Hepatocyte (in vitro differentiated cells): Measurements from ENCODE around the gene RAB11FIP2.

Experiments
- EZH2 ChIP-seq: fragments of 200-600 bp; sonication (generic); IDR thresholded peaks from 2 replicates; pipeline ENCODE4 v1.6.1; 2016; ENCODE audit warnings: antibody characterized with exemption, mild to moderate bottlenecking, borderline replicate concordance
- EZH2phosphoT487 ChIP-seq: fragments of 200-600 bp; sonication (generic); IDR thresholded peaks from one replicate; pipeline ENCODE4 v1.6.1; 2018; ENCODE audit warnings: antibody characterized with exemption, mild to moderate bottlenecking, low read depth, moderate library complexity; ENCODE audit not compliant: unreplicated experiment, severe bottlenecking
- TF ChIP-seq, protein P1 (sequence below): fragments of 200-600 bp; sonication (generic); IDR thresholded peaks from 2 replicates; pipeline ENCODE4 v1.5.1; 2016; ENCODE audit warnings: antibody characterized with exemption, mild to moderate bottlenecking; ENCODE audit not compliant: poor library complexity

- TF ChIP-seq EZH2 (no peak), EZH2phosphoT487 (no peak)
- TF ChIP-seq, protein P1, sequence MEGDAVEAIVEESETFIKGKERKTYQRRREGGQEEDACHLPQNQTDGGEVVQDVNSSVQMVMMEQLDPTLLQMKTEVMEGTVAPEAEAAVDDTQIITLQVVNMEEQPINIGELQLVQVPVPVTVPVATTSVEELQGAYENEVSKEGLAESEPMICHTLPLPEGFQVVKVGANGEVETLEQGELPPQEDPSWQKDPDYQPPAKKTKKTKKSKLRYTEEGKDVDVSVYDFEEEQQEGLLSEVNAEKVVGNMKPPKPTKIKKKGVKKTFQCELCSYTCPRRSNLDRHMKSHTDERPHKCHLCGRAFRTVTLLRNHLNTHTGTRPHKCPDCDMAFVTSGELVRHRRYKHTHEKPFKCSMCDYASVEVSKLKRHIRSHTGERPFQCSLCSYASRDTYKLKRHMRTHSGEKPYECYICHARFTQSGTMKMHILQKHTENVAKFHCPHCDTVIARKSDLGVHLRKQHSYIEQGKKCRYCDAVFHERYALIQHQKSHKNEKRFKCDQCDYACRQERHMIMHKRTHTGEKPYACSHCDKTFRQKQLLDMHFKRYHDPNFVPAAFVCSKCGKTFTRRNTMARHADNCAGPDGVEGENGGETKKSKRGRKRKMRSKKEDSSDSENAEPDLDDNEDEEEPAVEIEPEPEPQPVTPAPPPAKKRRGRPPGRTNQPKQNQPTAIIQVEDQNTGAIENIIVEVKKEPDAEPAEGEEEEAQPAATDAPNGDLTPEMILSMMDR: no peak
Observed at GRCh38 chr10:117967149-117967650, 79.5 kb downstream of the RAB11FIP2 start.
